Natural killer cell (primary cell): ENCODE data around the gene SCN1A. TPM values are rescaled to one million over a fixed set of nuclear protein-coding genes. Genes with fewer than 3 reads are reported as not detected.

ENCODE experiments used
- ATAC-seq, 3 donors: fragments of 150-1000 bp in 2 of 3; fragments of 200-7000 bp in 1 of 3; cut with Tn5 transposase; 1 replicate in 1 of 3; 2 replicates in 2 of 3; pipeline ENCODE4 v1.10.0; 2021; ENCODE audit warnings: mild to moderate bottlenecking in 2 of 3, moderate library complexity in 2 of 3
- DNase-seq, 2 donors: peaks; one replicate each; pipeline versions ENCODE4 v3.0.0 to v3.0.0-alpha.2; 2013 to 2021; ENCODE audit warnings: mixed read lengths in 1 of 2
- H3K27ac ChIP-seq: one replicate; pipeline ENCODE4 v1.5.1; 2013; ENCODE audit warnings: mild to moderate bottlenecking, low read length
- H3K27me3 ChIP-seq: one replicate; pipeline ENCODE4 v1.6.1; 2013; ENCODE audit warnings: low read length; ENCODE audit not compliant: control insufficient read depth, insufficient read depth
- H3K36me3 ChIP-seq: one replicate; pipeline ENCODE4 v1.6.1; 2013; ENCODE audit warnings: low read length; ENCODE audit not compliant: control insufficient read depth, insufficient read depth
- H3K4me1 ChIP-seq: one replicate; pipeline ENCODE4 v1.6.1; 2013; ENCODE audit warnings: low read length; ENCODE audit not compliant: control insufficient read depth, insufficient read depth
- H3K4me3 ChIP-seq: one replicate; pipeline ENCODE4 v1.5.1; 2013; ENCODE audit warnings: low read length
- H3K9me3 ChIP-seq: one replicate; pipeline ENCODE4 v1.6.1; 2013; ENCODE audit warnings: low read length; ENCODE audit not compliant: control insufficient read depth, insufficient read depth
- H3K27ac Mint-ChIP-seq, 2 donors: one replicate each; pipeline ENCODE4 v1.8.0; 2022; ENCODE audit warnings: mild to moderate bottlenecking in 2 of 2, mixed read lengths in 2 of 2, moderate library complexity in 1 of 2
- H3K27me3 Mint-ChIP-seq, 2 donors: one replicate each; pipeline ENCODE4 v1.8.0; 2022; ENCODE audit warnings: low read depth in 2 of 2, mixed read lengths in 2 of 2
- H3K36me3 Mint-ChIP-seq: one replicate; pipeline ENCODE4 v1.8.0; 2022; ENCODE audit warnings: mixed read lengths
- H3K4me1 Mint-ChIP-seq, 2 donors: one replicate each; pipeline ENCODE4 v1.8.0; 2022; ENCODE audit warnings: mixed read lengths in 2 of 2
- H3K4me3 Mint-ChIP-seq: one replicate; pipeline ENCODE4 v1.8.0; 2022; ENCODE audit warnings: mild to moderate bottlenecking, moderate library complexity, mixed read lengths
- H3K9me3 Mint-ChIP-seq, 2 donors: one replicate each; pipeline ENCODE4 v1.8.0; 2022; ENCODE audit warnings: mixed read lengths in 2 of 2
- CTCF ChIP-seq: fragments of 200-600 bp; IDR thresholded peaks from one replicate; pipeline ENCODE4 v1.8.0; 2022; ENCODE audit warnings: antibody characterized with exemption
- WGBS: methylation state at CpG from one replicate; pipeline ENCODE4 v1.1.7; 2013; ENCODE audit warnings: missing lambda C conversion rate; ENCODE audit not compliant: insufficient coverage; 5-methylcytosine and 5-hydroxymethylcytosine counted together
- intact Hi-C: fragments of 100-400 bp; cut with micrococcal nuclease; formaldehyde crosslinking; loops from one replicate; pipeline ENCODE4 v1.14.2; 2022
- total RNA-seq, 4 donors: library from RNA; stranded (reverse); fragments of 120-200 nt in 1 of 4; gene quantifications; one replicate each; pipeline versions ENCODE4 v1.2.3 to v1.2.4, GENCODE V29; 2013 to 2022

Gene SCN1A
- total RNA-seq, 3 donors from 2014 or later (not counting 1 experiment from before 2014, with no cell fraction given) = not detected

GRCh38 chr2:166135152-166135848, 7.5 kb upstream of the SCN1A start:
- intact Hi-C loops = no loop called here

GRCh38 chr2:166134252-166135151, 6.7 kb upstream of the SCN1A start:
- no peaks in the 10 kb centered on the region for H3K9me3 Mint-ChIP-seq
- H3K27me3 Mint-ChIP-seq = peaks cover 7 to 17% of the 10 kb centered on the region in 2 donors

More at GRCh38 chr2:166135152-166135848, 7.5 kb upstream of the SCN1A start:
- whole genome bisulfite sequencing = 74% methylated on average over 4 of the region's 6 CpGs
- H3K27ac Mint-ChIP-seq = no peak overlapping the region
- no peak for TF ChIP-seq CTCF
- Histone ChIP-seq H3K36me3 (no peaks in the 10 kb centered on the region), H3K4me3 (no peak overlapping the region), H3K27ac (no peak overlapping the region), H3K9me3 (no peaks in the 10 kb centered on the region), H3K27me3 (peaks cover 2% of the 10 kb centered on the region), H3K4me1 (no peaks in the 10 kb centered on the region)
- no peaks in the 10 kb centered on the region for H3K4me1 Mint-ChIP-seq
- ATAC-seq = no peak
- peaks cover 7 to 12% of the 10 kb centered on the region in 2 donors for H3K27me3 Mint-ChIP-seq
- H3K36me3 Mint-ChIP-seq = no peaks in the 10 kb centered on the region
- no peak for DNase-seq
- no peaks in the 10 kb centered on the region for H3K9me3 Mint-ChIP-seq
- no peak overlapping the region for H3K4me3 Mint-ChIP-seq

GRCh38 chr2:166133653-166134052, 5.8 kb upstream of the SCN1A start:
- DNase-seq (no peak), ATAC-seq (no peak)
- intact Hi-C loops = no loop called here
- no peak for TF ChIP-seq CTCF
- Histone ChIP-seq H3K9me3 (no peaks in the 10 kb centered on the region), H3K4me3 (no peak overlapping the region), H3K4me1 (no peaks in the 10 kb centered on the region), H3K36me3 (no peaks in the 10 kb centered on the region), H3K27me3 (peaks cover 2% of the 10 kb centered on the region), H3K27ac (no peak overlapping the region)
- H3K4me3 Mint-ChIP-seq = no peak overlapping the region
- 83% methylated on average over 5 of the region's 7 CpGs for WGBS
- no peaks in the 10 kb centered on the region for H3K9me3 Mint-ChIP-seq
- no peak overlapping the region for H3K27ac Mint-ChIP-seq
- H3K36me3 Mint-ChIP-seq = no peaks in the 10 kb centered on the region
- H3K27me3 Mint-ChIP-seq = peaks cover 7 to 17% of the 10 kb centered on the region in 2 donors
- no peaks in the 10 kb centered on the region for H3K4me1 Mint-ChIP-seq

More at GRCh38 chr2:166134252-166135151, 6.7 kb upstream of the SCN1A start:
- no peak for DNase-seq
- Histone ChIP-seq H3K36me3 (no peaks in the 10 kb centered on the region), H3K27me3 (peaks cover 2% of the 10 kb centered on the region), H3K27ac (no peak overlapping the region), H3K4me3 (no peak overlapping the region), H3K4me1 (no peaks in the 10 kb centered on the region), H3K9me3 (no peaks in the 10 kb centered on the region)
- intact Hi-C loops = no loop called here
- TF ChIP-seq CTCF = no peak
- Mint-ChIP-seq H3K4me3 (no peak overlapping the region), H3K36me3 (no peaks in the 10 kb centered on the region), H3K4me1 (no peaks in the 10 kb centered on the region), H3K27ac (no peak overlapping the region)
- ATAC-seq = no peak
- WGBS = 85% methylated on average over 2 of the region's 3 CpGs
